Gastroesophageal sphincter (tissue), 4 donors: ENCODE measurements around the gene PPP1R3G. TPM values are rescaled to one million over a fixed set of nuclear protein-coding genes. Genes with fewer than 3 reads are reported as not detected.

Experiments
- ATAC-seq: fragments of 150-250 bp; one replicate; pipeline ENCODE4 v1.9.1; 2016; ENCODE audit warnings: mild to moderate bottlenecking, moderate library complexity
- H3K27ac ChIP-seq, 4 donors: fragments of 200-600 bp; sonication (generic) in 3 of 4; 1 replicate in 3 of 4; 2 replicates in 1 of 4; pipeline ENCODE4 v1.5.1; 2016 to 2019
- H3K27me3 ChIP-seq: fragments of 200-600 bp; sonication (generic); one replicate; pipeline ENCODE4 v1.5.1; 2019
- H3K36me3 ChIP-seq, 2 donors: fragments of 200-600 bp; sonication (generic); one replicate each; pipeline ENCODE4 v1.5.1; 2019; ENCODE audit warnings: control low read depth in 1 of 2
- H3K4me1 ChIP-seq, 3 donors: fragments of 200-600 bp; sonication (generic); 1 replicate in 2 of 3; 2 replicates in 1 of 3; pipeline ENCODE4 v1.5.1; 2016 to 2019; ENCODE audit warnings: control low read depth in 2 of 3
- H3K4me3 ChIP-seq, 2 donors: fragments of 200-600 bp; sonication (generic); one replicate each; pipeline ENCODE4 v1.5.1; 2019; ENCODE audit warnings: mild to moderate bottlenecking in 1 of 2, moderate library complexity in 1 of 2
- H3K9me3 ChIP-seq, 3 donors: fragments of 200-600 bp; sonication (generic); one replicate each; pipeline ENCODE4 v1.5.1; 2017 to 2019; ENCODE audit warnings: control low read depth in 2 of 3
- CTCF ChIP-seq, 4 experiments: fragments of 200-600 bp in 2 of 4; fragments of 450-650 bp in 2 of 4; sonication (generic) in 1 of 4; IDR thresholded peaks; one replicate each; pipeline ENCODE4 v1.5.1; 2017 to 2019; ENCODE audit warnings: antibody characterized with exemption in 4 of 4, mild to moderate bottlenecking in 2 of 4, moderate library complexity in 2 of 4
- EP300 ChIP-seq: sonication (generic); formaldehyde crosslinking; IDR thresholded peaks from one replicate; pipeline ENCODE4 v1.6.1; 2017; ENCODE audit warnings: antibody characterized with exemption, mild to moderate bottlenecking
- POLR2A ChIP-seq, 2 donors: fragments of 450-650 bp; IDR thresholded peaks; one replicate each; pipeline ENCODE4 v1.6.1; 2017; ENCODE audit warnings: antibody characterized with exemption in 2 of 2, mild to moderate bottlenecking in 2 of 2, moderate library complexity in 1 of 2
- POLR2AphosphoS5 ChIP-seq: sonication (generic); formaldehyde crosslinking; IDR thresholded peaks from one replicate; pipeline ENCODE4 v1.6.1; 2017; ENCODE audit warnings: antibody characterized with exemption
- WGBS, 2 donors: methylation state at CpG; one replicate each; pipeline ENCODE4 v1.1.5; 2018; ENCODE audit warnings: low coverage in 1 of 2; 5-methylcytosine and 5-hydroxymethylcytosine counted together
- total RNA-seq, 4 donors: library from RNA; depleted of rRNA; stranded (reverse); fragments of >200 nt; gene quantifications; one replicate each; pipeline ENCODE4 v1.1.0, GENCODE V29; 2016

PPP1R3G gene
- total RNA-seq, 4 donors from 2014 or later: 2.2 to 11.8 (median 5.7) TPM

DNA sequence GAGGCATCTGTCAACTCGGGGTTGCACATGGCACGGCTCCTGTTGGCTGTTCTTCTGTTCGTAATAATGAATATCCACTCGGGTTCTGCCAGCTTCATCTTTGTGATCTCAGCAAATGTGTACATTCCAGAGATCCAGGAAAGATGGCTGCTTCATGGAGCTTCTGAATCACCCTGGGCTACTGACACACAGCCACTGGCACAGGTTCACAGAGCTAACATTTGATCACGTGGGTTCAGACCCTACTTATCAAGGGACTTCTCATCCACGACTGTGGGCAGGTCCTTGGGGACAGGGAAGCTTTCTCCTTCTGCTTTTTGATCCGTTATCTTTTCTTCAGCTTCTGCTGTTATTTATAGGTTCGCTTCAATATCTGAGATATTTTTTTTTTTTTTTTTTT lies 18.1 kb downstream of the PPP1R3G start:
- no peaks in the 10 kb centered on the region for H3K9me3 ChIP-seq

DNA sequence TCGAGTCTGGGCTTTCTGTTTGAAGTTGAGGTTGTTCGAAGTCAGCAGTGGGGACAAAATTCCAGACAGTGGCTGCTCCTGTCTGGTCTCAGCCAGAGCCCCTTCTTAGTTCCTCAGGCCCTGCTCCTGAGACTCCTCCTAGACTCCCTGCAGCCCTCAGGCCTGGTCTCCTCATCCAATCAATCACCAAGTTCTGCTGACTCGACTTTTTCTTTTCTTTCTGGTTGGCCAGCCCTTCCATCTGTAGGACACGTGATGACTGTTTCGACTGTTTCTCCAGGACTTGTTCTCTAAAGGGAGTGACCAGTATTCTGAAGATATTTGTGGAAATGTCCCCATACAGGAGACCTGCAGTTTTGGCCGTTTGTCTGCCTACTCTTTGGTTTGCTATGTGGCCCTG lies 19.5 kb downstream of the PPP1R3G start:
- Histone ChIP-seq H3K27me3 (no peaks in the 10 kb centered on the region), H3K36me3 (peaks cover 0 to 21% of the 10 kb centered on the region in 2 donors), H3K4me1 (no peaks in the 10 kb centered on the region), H3K9me3 (no peaks in the 10 kb centered on the region), H3K4me3 (no peak overlapping the region), H3K27ac (no peak overlapping the region)
- WGBS, 2 donors: 76 to 95% methylated on average over 3 to 5 of the region's 6 CpGs
- ATAC-seq: no peak
- no peak for TF ChIP-seq EP300
- no peak for TF ChIP-seq POLR2AphosphoS5
- TF ChIP-seq POLR2A (IDR thresholded peaks at IDR 0.05): no peak
- no peak for TF ChIP-seq CTCF (IDR thresholded peaks at IDR 0.05)

More for the DNA sequence above, 18.1 kb downstream of the PPP1R3G start:
- no peaks in the 10 kb centered on the region for H3K4me1 ChIP-seq
- 79 to 86% methylated on average over 8 of the region's 8 CpGs for WGBS, 2 donors
- no peak overlapping the region for H3K27ac ChIP-seq
- H3K27me3 ChIP-seq: no peaks in the 10 kb centered on the region
- no peak for TF ChIP-seq POLR2A (IDR thresholded peaks at IDR 0.05)
- no peak for TF ChIP-seq CTCF (IDR thresholded peaks at IDR 0.05)
- no peak for TF ChIP-seq POLR2AphosphoS5
- no peak for TF ChIP-seq EP300
- no peak for ATAC-seq
- no peak overlapping the region for H3K4me3 ChIP-seq
- H3K36me3 ChIP-seq: peaks cover 0 to 9% of the 10 kb centered on the region in 2 donors

DNA sequence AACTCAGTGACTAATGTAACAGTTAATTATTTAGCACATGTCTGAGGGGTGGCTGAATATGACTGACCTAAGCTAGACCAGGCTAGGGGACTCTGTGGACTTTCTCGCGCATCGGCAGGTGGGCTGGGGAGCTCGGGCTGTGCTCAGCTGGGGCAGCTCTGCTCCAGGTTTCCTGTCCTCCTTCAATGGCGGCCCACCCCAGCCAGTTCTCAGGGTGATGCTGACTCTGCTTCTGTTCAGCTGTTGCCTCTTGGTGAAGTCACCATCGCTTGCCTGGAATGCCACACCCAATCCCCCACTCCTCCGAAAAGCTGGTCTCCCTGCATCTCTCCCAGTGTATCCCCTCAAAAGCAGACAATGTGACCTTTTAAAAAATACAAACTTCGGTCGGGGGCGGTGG lies 20.0 kb downstream of the PPP1R3G start:
- no peak overlapping the region for H3K4me3 ChIP-seq
- TF ChIP-seq POLR2AphosphoS5 (no peak), POLR2A (IDR thresholded peaks at IDR 0.05) (no peak)
- no peak for ATAC-seq
- peaks cover 0 to 26% of the 10 kb centered on the region in 2 donors for H3K36me3 ChIP-seq
- 82 to 95% methylated on average over 2 to 7 of the region's 10 CpGs for WGBS, 2 donors
- no peaks in the 10 kb centered on the region for H3K9me3 ChIP-seq
- H3K4me1 ChIP-seq: no peaks in the 10 kb centered on the region
- no peaks in the 10 kb centered on the region for H3K27me3 ChIP-seq
- no peak overlapping the region for H3K27ac ChIP-seq

- no peaks in the 10 kb centered on the region for H3K27me3 ChIP-seq
- H3K9me3 ChIP-seq: no peaks in the 10 kb centered on the region
- H3K36me3 ChIP-seq: peaks cover 0 to 36% of the 10 kb centered on the region in 2 donors
- no peaks in the 10 kb centered on the region for H3K4me1 ChIP-seq
- WGBS, 2 donors: 96% methylated on average over 5 of the region's 10 CpGs; no CpG with 5 or more reads in 1 of the 2 donors
- no peak overlapping the region for H3K4me3 ChIP-seq
- H3K27ac ChIP-seq: no peak overlapping the region
- no peak for ATAC-seq
- no peak for TF ChIP-seq CTCF (IDR thresholded peaks at IDR 0.05)
- TF ChIP-seq EP300: no peak
- no peak for TF ChIP-seq POLR2A (IDR thresholded peaks at IDR 0.05)
- no peak for TF ChIP-seq POLR2AphosphoS5
Measured at GRCh38 chr6:5107341-5107740, 22.2 kb downstream of the PPP1R3G start.

DNA sequence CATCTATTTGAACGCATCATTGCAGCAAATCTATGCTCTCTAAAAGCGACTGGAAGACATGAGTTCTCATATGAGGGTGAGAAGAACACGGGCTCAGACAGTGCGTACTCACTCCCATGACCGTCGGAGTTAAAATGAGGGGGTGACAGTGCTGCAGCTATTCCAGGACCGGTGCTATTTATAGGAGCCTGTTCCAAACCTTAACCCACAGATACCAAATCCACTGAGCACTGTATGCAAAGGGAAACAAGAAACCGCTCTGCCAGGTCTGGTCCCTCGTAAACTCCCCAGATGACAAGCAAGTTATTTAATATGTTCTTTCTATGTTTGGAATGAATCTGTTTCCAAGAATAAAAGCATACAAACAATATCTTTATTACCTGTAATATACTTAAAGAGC lies 22.9 kb downstream of the PPP1R3G start:
- Histone ChIP-seq H3K27ac (no peak overlapping the region), H3K9me3 (no peaks in the 10 kb centered on the region), H3K4me1 (no peaks in the 10 kb centered on the region), H3K4me3 (no peak overlapping the region), H3K36me3 (peaks cover 0 to 36% of the 10 kb centered on the region in 2 donors), H3K27me3 (no peaks in the 10 kb centered on the region)
- no peak for TF ChIP-seq POLR2AphosphoS5
- no peak for TF ChIP-seq POLR2A (IDR thresholded peaks at IDR 0.05)
- 61 to 73% methylated on average over 3 to 9 of the region's 9 CpGs for WGBS, 2 donors
- no peak for ATAC-seq

DNA sequence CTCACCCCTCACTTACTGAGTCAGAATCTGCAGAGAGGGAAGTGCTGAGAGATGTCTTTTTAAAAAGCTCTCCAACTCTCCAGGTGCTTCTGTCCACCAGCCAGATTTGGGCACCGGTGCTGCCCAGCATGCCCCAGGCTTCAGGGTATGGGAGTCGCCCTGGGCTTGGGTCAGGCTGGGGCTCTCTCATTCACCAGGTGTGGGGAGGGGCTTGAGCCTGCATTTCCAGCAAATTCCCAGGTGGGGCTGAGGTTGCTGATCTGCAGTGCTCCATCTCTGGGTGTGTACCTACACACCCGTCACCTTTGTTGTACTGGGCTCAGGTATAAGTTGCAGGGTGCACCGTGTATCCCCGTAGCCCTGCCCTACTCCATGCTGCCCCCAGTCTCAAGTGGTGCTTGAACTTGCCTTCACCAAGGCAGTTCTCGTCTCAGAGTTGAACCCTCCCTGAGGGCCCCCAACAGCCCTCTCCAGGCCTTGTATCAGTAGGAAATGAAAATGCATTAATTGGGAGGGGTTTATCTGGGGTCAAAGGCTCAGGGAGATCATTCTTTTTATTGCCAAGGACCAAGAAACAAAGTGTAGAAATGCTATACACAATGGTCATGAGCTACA lies 23.5 kb downstream of the PPP1R3G start:
- peaks cover 0 to 36% of the 10 kb centered on the region in 2 donors for H3K36me3 ChIP-seq
- H3K4me3 ChIP-seq: no peak overlapping the region
- ATAC-seq: no peak
- H3K4me1 ChIP-seq: no peaks in the 10 kb centered on the region
- no CpG with 5 or more reads among the region's 6 CpGs for WGBS, 2 donors
- H3K9me3 ChIP-seq: no peaks in the 10 kb centered on the region
- no peak overlapping the region for H3K27ac ChIP-seq
- H3K27me3 ChIP-seq: no peaks in the 10 kb centered on the region
- TF ChIP-seq CTCF (IDR thresholded peaks at IDR 0.05) (no peak), EP300 (no peak), POLR2A (IDR thresholded peaks at IDR 0.05) (no peak), POLR2AphosphoS5 (no peak)
